GM23338 (cell line): Measurements from ENCODE around the gene DCAF12. TPM values are rescaled to one million over a fixed set of nuclear protein-coding genes. Genes with fewer than 3 reads are reported as not detected.

Experiments used
- ATAC-seq: fragments of 200-7000 bp; cut with Tn5 transposase; 3 replicates; pipeline ENCODE4 v1.9.1; 2020
- DNase-seq: peaks from one replicate; pipeline ENCODE4 v3.0.0-alpha.2; 2015; ENCODE audit warnings: low spot score
- H2AFZ ChIP-seq: fragments of 200-600 bp; sonication (generic); 2 replicates; pipeline ENCODE4 v1.8.0; 2016; ENCODE audit warnings: antibody characterized with exemption, mild to moderate bottlenecking, moderate library complexity
- H3F3A ChIP-seq: fragments of 200-600 bp; sonication (generic); replicated peaks from 2 replicates; pipeline ENCODE4 v1.8.0; 2017; ENCODE audit warnings: antibody characterized with exemption, mixed run types, low read depth
- H3K27ac ChIP-seq: fragments of 200-600 bp; sonication (generic); 2 replicates; pipeline ENCODE4 v1.6.1; 2016; ENCODE audit warnings: low read depth
- H3K27me3 ChIP-seq: fragments of 200-600 bp; sonication (generic); 2 replicates; pipeline ENCODE4 v1.8.0; 2016; ENCODE audit warnings: mild to moderate bottlenecking, mixed run types, moderate library complexity; ENCODE audit not compliant: insufficient read depth
- H3K36me3 ChIP-seq: fragments of 200-600 bp; sonication (generic); 2 replicates; pipeline ENCODE4 v1.8.0; 2016; ENCODE audit warnings: mild to moderate bottlenecking; ENCODE audit not compliant: insufficient read depth
- H3K4me1 ChIP-seq: fragments of 200-600 bp; sonication (generic); 2 replicates; pipeline ENCODE4 v1.8.0; 2016; ENCODE audit warnings: mild to moderate bottlenecking, moderate library complexity; ENCODE audit not compliant: insufficient read depth
- H3K4me2 ChIP-seq: fragments of 200-600 bp; sonication (generic); 2 replicates; pipeline ENCODE4 v1.7.1; 2017; ENCODE audit warnings: mixed run types
- H3K4me3 ChIP-seq: fragments of 200-600 bp; sonication (generic); 2 replicates; pipeline ENCODE4 v1.6.1; 2016; ENCODE audit warnings: mixed run types
- H3K79me2 ChIP-seq: fragments of 200-600 bp; sonication (generic); replicated peaks from 2 replicates; pipeline ENCODE4 v1.8.0; 2017; ENCODE audit warnings: mild to moderate bottlenecking; ENCODE audit not compliant: insufficient read depth
- H3K9me2 ChIP-seq: fragments of 200-600 bp; sonication (generic); 2 replicates; pipeline ENCODE4 v1.8.0; 2017; ENCODE audit not compliant: insufficient read depth
- H4K20me1 ChIP-seq: fragments of 200-600 bp; sonication (generic); replicated peaks from 2 replicates; pipeline ENCODE4 v1.8.0; 2017; ENCODE audit warnings: mild to moderate bottlenecking; ENCODE audit not compliant: insufficient read depth
- H3K27ac Mint-ChIP-seq: 2 replicates; pipeline ENCODE4 v1.8.0; 2020; ENCODE audit warnings: inconsistent platforms, mild to moderate bottlenecking, moderate library complexity, mixed read lengths
- H3K27me3 Mint-ChIP-seq: 3 replicates; pipeline ENCODE4 v1.8.0; 2022; ENCODE audit warnings: low read depth, mild to moderate bottlenecking, moderate library complexity, mixed read lengths, inconsistent platforms; ENCODE audit not compliant: insufficient read depth, poor library complexity
- H3K36me3 Mint-ChIP-seq: 3 replicates; pipeline ENCODE4 v1.8.0; 2021; ENCODE audit warnings: low read depth, mild to moderate bottlenecking, inconsistent platforms, moderate library complexity, mixed read lengths
- H3K4me1 Mint-ChIP-seq: 3 replicates; pipeline ENCODE4 v1.8.0; 2020; ENCODE audit warnings: mild to moderate bottlenecking, inconsistent platforms, mixed read lengths
- H3K4me3 Mint-ChIP-seq: 3 replicates; pipeline ENCODE4 v1.8.0; 2021; ENCODE audit warnings: moderate library complexity, mild to moderate bottlenecking, inconsistent platforms, mixed read lengths
- H3K9me3 Mint-ChIP-seq: 3 replicates; pipeline ENCODE4 v1.8.0; 2020; ENCODE audit warnings: moderate library complexity, mild to moderate bottlenecking, inconsistent platforms, mixed read lengths
- CREB1 ChIP-seq: fragments of 250-450 bp; sonication (Bioruptor Pico); IDR thresholded peaks from 2 replicates; pipeline ENCODE4 v1.5.0; 2020; ENCODE audit warnings: low read depth, mild to moderate bottlenecking, moderate library complexity
- EZH2 ChIP-seq: fragments of 200-600 bp; sonication (generic); IDR thresholded peaks from one replicate; pipeline ENCODE4 v1.8.0; 2017; ENCODE audit warnings: antibody characterized with exemption, mild to moderate bottlenecking, low read depth; ENCODE audit not compliant: unreplicated experiment
- JUNB ChIP-seq: IDR thresholded peaks from one replicate; pipeline ENCODE4 v1.6.1; 2016; ENCODE audit warnings: antibody characterized with exemption; ENCODE audit not compliant: unreplicated experiment
- STAT1 ChIP-seq: IDR thresholded peaks from one replicate; pipeline ENCODE4 v1.6.1; 2016; ENCODE audit warnings: antibody characterized with exemption; ENCODE audit not compliant: unreplicated experiment
- ZNF114 ChIP-seq: fragments of 250-450 bp; sonication (Bioruptor Pico); IDR thresholded peaks from 2 replicates; pipeline ENCODE4 v1.5.0; 2020; ENCODE audit warnings: mild to moderate bottlenecking, moderate library complexity
- ZNF331 ChIP-seq: fragments of 250-450 bp; sonication (Bioruptor Pico); IDR thresholded peaks from 2 replicates; pipeline ENCODE4 v1.5.0; 2020; ENCODE audit warnings: low read depth, mild to moderate bottlenecking, moderate library complexity
- polyA plus RNA-seq: library from polyadenylated mRNA; unstranded; fragments of >200 nt; fragmentation: Nextera tagmentation; extraction: Ambion mirVana; gene quantifications from 2 replicates; pipeline ENCODE4 v1.2.1, GENCODE V29; 2016
- total RNA-seq: library from RNA; depleted of rRNA; stranded (reverse); fragments of >200 nt; shearing (Covaris generic); gene quantifications from 2 replicates; pipeline ENCODE4 v1.2.3, GENCODE V29; 2014
- TF ChIP-seq, protein P1 (sequence below), 2 experiments: fragments of 200-600 bp in 1 of 2; sonication (generic) in 1 of 2; conservative IDR thresholded peaks; 2 replicates each; pipeline versions ENCODE4 v1.5.1 to v1.6.1; 2016 to 2017; ENCODE audit warnings: antibody characterized with exemption in 2 of 2, low read depth in 2 of 2, mild to moderate bottlenecking in 2 of 2, moderate library complexity in 1 of 2
- TF ChIP-seq, protein P2 (sequence below): IDR thresholded peaks from 2 replicates; pipeline ENCODE4 v1.6.1; 2016; ENCODE audit warnings: antibody characterized with exemption
- TF ChIP-seq, protein P3 (sequence below): IDR thresholded peaks from one replicate; pipeline ENCODE4 v1.6.1; 2018; ENCODE audit warnings: antibody characterized with exemption; ENCODE audit not compliant: unreplicated experiment

The DCAF12 gene
- total and polyA plus RNA-seq, 2 experiments from 2014 or later, result 9.5 to 20.7 TPM

DNA sequence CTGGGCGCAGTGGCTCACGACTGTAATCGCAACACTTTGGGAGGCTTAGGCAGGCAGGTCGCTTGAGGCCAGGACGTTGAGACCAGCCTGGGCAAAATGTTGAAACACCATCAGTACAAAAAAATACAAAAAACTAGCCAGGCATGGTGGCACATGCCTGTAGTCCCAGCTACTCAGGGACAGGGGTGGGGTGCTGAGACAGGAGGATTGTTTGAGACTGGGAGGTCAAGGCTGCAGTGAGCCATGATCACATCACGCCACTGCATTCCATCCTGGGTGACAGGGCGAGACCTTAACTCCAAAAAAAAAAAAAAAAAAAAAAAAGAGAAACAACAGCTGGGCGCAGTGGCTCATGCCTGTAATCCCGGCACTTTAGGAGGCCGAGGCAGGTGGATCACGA lies 23.7 kb downstream of the DCAF12 start:
- no peak overlapping the region for H3K4me3 ChIP-seq
- DNase-seq (no peak), ATAC-seq (no peak)
- no peaks in the 10 kb centered on the region for H3K9me2 ChIP-seq
- H2AFZ ChIP-seq, result no peak overlapping the region
- H4K20me1 ChIP-seq, result 0 out of 2 replicates have a peak, but pooled peaks cover 8% of the 10 kb centered on the region
- no peaks in the 10 kb centered on the region for H3F3A ChIP-seq
- H3K36me3 ChIP-seq, result peaks cover 34% of the 10 kb centered on the region
- Mint-ChIP-seq H3K4me1 (no peaks in the 10 kb centered on the region), H3K36me3 (peaks cover 59% of the 10 kb centered on the region), H3K9me3 (no peaks in the 10 kb centered on the region), H3K27me3 (peaks cover 7% of the 10 kb centered on the region), H3K4me3 (no peak overlapping the region), H3K27ac (no peak overlapping the region)
- H3K27me3 ChIP-seq, result no peaks in the 10 kb centered on the region
- no peaks in the 10 kb centered on the region for H3K79me2 ChIP-seq
- no peaks in the 10 kb centered on the region for H3K4me1 ChIP-seq
- TF ChIP-seq, protein P1, sequence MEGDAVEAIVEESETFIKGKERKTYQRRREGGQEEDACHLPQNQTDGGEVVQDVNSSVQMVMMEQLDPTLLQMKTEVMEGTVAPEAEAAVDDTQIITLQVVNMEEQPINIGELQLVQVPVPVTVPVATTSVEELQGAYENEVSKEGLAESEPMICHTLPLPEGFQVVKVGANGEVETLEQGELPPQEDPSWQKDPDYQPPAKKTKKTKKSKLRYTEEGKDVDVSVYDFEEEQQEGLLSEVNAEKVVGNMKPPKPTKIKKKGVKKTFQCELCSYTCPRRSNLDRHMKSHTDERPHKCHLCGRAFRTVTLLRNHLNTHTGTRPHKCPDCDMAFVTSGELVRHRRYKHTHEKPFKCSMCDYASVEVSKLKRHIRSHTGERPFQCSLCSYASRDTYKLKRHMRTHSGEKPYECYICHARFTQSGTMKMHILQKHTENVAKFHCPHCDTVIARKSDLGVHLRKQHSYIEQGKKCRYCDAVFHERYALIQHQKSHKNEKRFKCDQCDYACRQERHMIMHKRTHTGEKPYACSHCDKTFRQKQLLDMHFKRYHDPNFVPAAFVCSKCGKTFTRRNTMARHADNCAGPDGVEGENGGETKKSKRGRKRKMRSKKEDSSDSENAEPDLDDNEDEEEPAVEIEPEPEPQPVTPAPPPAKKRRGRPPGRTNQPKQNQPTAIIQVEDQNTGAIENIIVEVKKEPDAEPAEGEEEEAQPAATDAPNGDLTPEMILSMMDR (conservative IDR thresholded peaks at IDR 0.05; ENCODE audit: low read depth in 2 of 2), result no peak
- no peak for TF ChIP-seq ZNF331 (CRISPR knock-in tag)
- TF ChIP-seq ZNF114, result no peak
- TF ChIP-seq, protein P2, sequence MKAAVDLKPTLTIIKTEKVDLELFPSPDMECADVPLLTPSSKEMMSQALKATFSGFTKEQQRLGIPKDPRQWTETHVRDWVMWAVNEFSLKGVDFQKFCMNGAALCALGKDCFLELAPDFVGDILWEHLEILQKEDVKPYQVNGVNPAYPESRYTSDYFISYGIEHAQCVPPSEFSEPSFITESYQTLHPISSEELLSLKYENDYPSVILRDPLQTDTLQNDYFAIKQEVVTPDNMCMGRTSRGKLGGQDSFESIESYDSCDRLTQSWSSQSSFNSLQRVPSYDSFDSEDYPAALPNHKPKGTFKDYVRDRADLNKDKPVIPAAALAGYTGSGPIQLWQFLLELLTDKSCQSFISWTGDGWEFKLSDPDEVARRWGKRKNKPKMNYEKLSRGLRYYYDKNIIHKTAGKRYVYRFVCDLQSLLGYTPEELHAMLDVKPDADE, result no peak
- TF ChIP-seq EZH2, result no peak
- no peak for TF ChIP-seq CREB1 (CRISPR knock-in tag)
- no peak for TF ChIP-seq JUNB
- TF ChIP-seq, protein P3, sequence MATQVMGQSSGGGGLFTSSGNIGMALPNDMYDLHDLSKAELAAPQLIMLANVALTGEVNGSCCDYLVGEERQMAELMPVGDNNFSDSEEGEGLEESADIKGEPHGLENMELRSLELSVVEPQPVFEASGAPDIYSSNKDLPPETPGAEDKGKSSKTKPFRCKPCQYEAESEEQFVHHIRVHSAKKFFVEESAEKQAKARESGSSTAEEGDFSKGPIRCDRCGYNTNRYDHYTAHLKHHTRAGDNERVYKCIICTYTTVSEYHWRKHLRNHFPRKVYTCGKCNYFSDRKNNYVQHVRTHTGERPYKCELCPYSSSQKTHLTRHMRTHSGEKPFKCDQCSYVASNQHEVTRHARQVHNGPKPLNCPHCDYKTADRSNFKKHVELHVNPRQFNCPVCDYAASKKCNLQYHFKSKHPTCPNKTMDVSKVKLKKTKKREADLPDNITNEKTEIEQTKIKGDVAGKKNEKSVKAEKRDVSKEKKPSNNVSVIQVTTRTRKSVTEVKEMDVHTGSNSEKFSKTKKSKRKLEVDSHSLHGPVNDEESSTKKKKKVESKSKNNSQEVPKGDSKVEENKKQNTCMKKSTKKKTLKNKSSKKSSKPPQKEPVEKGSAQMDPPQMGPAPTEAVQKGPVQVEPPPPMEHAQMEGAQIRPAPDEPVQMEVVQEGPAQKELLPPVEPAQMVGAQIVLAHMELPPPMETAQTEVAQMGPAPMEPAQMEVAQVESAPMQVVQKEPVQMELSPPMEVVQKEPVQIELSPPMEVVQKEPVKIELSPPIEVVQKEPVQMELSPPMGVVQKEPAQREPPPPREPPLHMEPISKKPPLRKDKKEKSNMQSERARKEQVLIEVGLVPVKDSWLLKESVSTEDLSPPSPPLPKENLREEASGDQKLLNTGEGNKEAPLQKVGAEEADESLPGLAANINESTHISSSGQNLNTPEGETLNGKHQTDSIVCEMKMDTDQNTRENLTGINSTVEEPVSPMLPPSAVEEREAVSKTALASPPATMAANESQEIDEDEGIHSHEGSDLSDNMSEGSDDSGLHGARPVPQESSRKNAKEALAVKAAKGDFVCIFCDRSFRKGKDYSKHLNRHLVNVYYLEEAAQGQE, result no peak
- no peak overlapping the region for H3K4me2 ChIP-seq
- no peak overlapping the region for H3K27ac ChIP-seq

DNA sequence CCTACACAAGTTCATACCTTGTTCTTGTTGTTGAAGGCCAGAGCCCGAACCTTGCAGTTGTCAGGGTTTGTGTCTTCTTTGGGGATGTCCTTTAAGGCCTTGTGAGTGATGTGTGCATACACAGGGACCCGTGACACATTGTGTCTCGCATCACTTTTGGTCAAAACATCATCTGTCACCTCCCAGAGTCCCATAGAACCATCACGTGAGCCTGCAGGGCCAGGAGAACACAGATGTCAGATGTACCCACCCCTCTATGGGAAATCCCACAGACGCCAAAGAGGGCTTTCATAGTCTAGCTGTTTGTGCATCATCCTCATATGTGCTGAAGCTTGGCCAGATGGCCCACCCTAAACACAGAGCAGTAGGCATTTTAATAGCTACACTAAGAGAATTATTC lies 28.2 kb downstream of the DCAF12 start:
- ATAC-seq (no peak), DNase-seq (no peak)
- Mint-ChIP-seq H3K4me1 (no peaks in the 10 kb centered on the region), H3K4me3 (no peak overlapping the region), H3K9me3 (no peaks in the 10 kb centered on the region), H3K27me3 (peaks cover 5% of the 10 kb centered on the region), H3K27ac (no peak overlapping the region), H3K36me3 (peaks cover 45% of the 10 kb centered on the region)
- no peak overlapping the region for H3K4me2 ChIP-seq
- H3K4me1 ChIP-seq, result no peaks in the 10 kb centered on the region
- no peaks in the 10 kb centered on the region for H3F3A ChIP-seq
- no peaks in the 10 kb centered on the region for H3K9me2 ChIP-seq
- no peaks in the 10 kb centered on the region for H3K27me3 ChIP-seq
- no peak for TF ChIP-seq ZNF331 (CRISPR knock-in tag)
- TF ChIP-seq EZH2, result no peak
- TF ChIP-seq ZNF114, result no peak
- TF ChIP-seq STAT1, result no peak
- no peak overlapping the region for H3K4me3 ChIP-seq
- H3K36me3 ChIP-seq, result peaks cover 29% of the 10 kb centered on the region
- H2AFZ ChIP-seq, result no peak overlapping the region
- no peaks in the 10 kb centered on the region; the same call in 1 of the 2 replicates for H4K20me1 ChIP-seq
- H3K79me2 ChIP-seq, result no peaks in the 10 kb centered on the region
- H3K27ac ChIP-seq, result no peak overlapping the region
